Kidney epithelial cell (primary cell): ENCODE data around the gene PHTF2. TPM values are rescaled to one million over a fixed set of nuclear protein-coding genes. Genes with fewer than 3 reads are reported as not detected.

Experiments used
- DNase-seq: peaks from one replicate; pipeline ENCODE4 v3.0.0-alpha.2; 2010; ENCODE audit warnings: low read depth
- H3K27me3 ChIP-seq: 2 replicates; pipeline ENCODE4 v1.6.0; 2011; ENCODE audit warnings: low read length; ENCODE audit not compliant: control insufficient read depth, insufficient read depth
- H3K36me3 ChIP-seq: 2 replicates; pipeline ENCODE4 v1.5.1; 2011; ENCODE audit warnings: low read length; ENCODE audit not compliant: control insufficient read depth, insufficient read depth
- H3K4me3 ChIP-seq: 2 replicates; pipeline ENCODE4 v1.5.1; 2011; ENCODE audit warnings: low read depth, mild to moderate bottlenecking, control low read depth, low read length
- CTCF ChIP-seq: IDR thresholded peaks from 2 replicates; pipeline ENCODE4 v1.5.1; 2011; ENCODE audit warnings: mild to moderate bottlenecking, moderate library complexity, low read length, control low read depth, inconsistent platforms; ENCODE audit not compliant: insufficient read depth, poor library complexity, severe bottlenecking
- total RNA-seq: library from RNA; depleted of rRNA; stranded (reverse); fragments of >200 nt; gene quantifications from 2 replicates; pipeline ENCODE4 v1.2.3, GENCODE V29; 2015

PHTF2 gene
- total RNA-seq, 1 donor from 2014 or later = 7.3 TPM

- DNase-seq = no peak
- no peak for TF ChIP-seq CTCF
- H3K36me3 ChIP-seq = no peaks in the 10 kb centered on the region
- no peaks in the 10 kb centered on the region for H3K27me3 ChIP-seq
- H3K4me3 ChIP-seq = no peak overlapping the region
These were observed 13.7 kb downstream of the PHTF2 start for GRCh38 chr7:77812290-77812685.

- H3K27me3 ChIP-seq = no peaks in the 10 kb centered on the region
- TF ChIP-seq CTCF = no peak
- no peak overlapping the region for H3K4me3 ChIP-seq
- DNase-seq = no peak
- no peaks in the 10 kb centered on the region for H3K36me3 ChIP-seq
These were observed 14.6 kb downstream of the PHTF2 start for GRCh38 chr7:77813180-77813579.

GRCh38 chr7:77819021-77819420 is 20.4 kb downstream of the PHTF2 start:
- no peak for DNase-seq
- TF ChIP-seq CTCF = no peak
- H3K36me3 ChIP-seq = no peaks in the 10 kb centered on the region

GRCh38 chr7:77820967-77821366 is 22.4 kb downstream of the PHTF2 start:
- TF ChIP-seq CTCF = no peak
- Histone ChIP-seq H3K36me3 (no peaks in the 10 kb centered on the region), H3K27me3 (no peaks in the 10 kb centered on the region), H3K4me3 (no peak overlapping the region)
- no peak for DNase-seq

More at GRCh38 chr7:77819021-77819420, 20.4 kb downstream of the PHTF2 start:
- H3K4me3 ChIP-seq = no peak overlapping the region
- no peaks in the 10 kb centered on the region for H3K27me3 ChIP-seq

GRCh38 chr7:77822269-77822668 is 23.7 kb downstream of the PHTF2 start:
- H3K4me3 ChIP-seq = no peak overlapping the region

More at GRCh38 chr7:77822269-77822668, 23.7 kb downstream of the PHTF2 start:
- DNase-seq = no peak
- TF ChIP-seq CTCF = no peak
- no peaks in the 10 kb centered on the region for H3K36me3 ChIP-seq
- H3K27me3 ChIP-seq = no peaks in the 10 kb centered on the region
